Measurements from ENCODE around the gene JAML.

Gene JAML

GRCh38 chr11:118166641-118167040, 58.2 kb downstream of the JAML start:
- TF ChIP-seq GATA2 (IDR thresholded peaks at IDR 0.05; ENCODE audit: low read depth, low read length) = no peak
- TF ChIP-seq GATA3 (IDR thresholded peaks at IDR 0.05; ENCODE audit: low read depth, low read length) = no peak

GRCh38 chr11:118164885-118165284, 59.9 kb downstream of the JAML start:
- TF ChIP-seq GATA2 (IDR thresholded peaks at IDR 0.05; ENCODE audit: low read depth, low read length) (no peak), GATA3 (IDR thresholded peaks at IDR 0.05; ENCODE audit: low read depth, low read length) (no peak)

- TF ChIP-seq GATA3 (IDR thresholded peaks at IDR 0.05; ENCODE audit: low read depth, low read length) (no peak), GATA2 (IDR thresholded peaks at IDR 0.05; ENCODE audit: low read depth, low read length) (no peak)
Observed at GRCh38 chr11:118163494-118163893, 61.3 kb downstream of the JAML start.

- TF ChIP-seq GATA3 (IDR thresholded peaks at IDR 0.05; ENCODE audit: low read depth, low read length) (no peak), GATA2 (IDR thresholded peaks at IDR 0.05; ENCODE audit: low read depth, low read length) (no peak)
Observed at GRCh38 chr11:118162846-118163245, 62.0 kb downstream of the JAML start.

- no peak for TF ChIP-seq GATA3 (IDR thresholded peaks at IDR 0.05; ENCODE audit: low read depth, low read length)
- no peak for TF ChIP-seq GATA2 (IDR thresholded peaks at IDR 0.05; ENCODE audit: low read depth, low read length)
Observed at GRCh38 chr11:118161786-118162185, 63.0 kb downstream of the JAML start.

- TF ChIP-seq GATA2 (IDR thresholded peaks at IDR 0.05; ENCODE audit: low read depth, low read length) (no peak), GATA3 (IDR thresholded peaks at IDR 0.05; ENCODE audit: low read depth, low read length) (no peak)
Observed at GRCh38 chr11:118157186-118157895, 67.5 kb downstream of the JAML start.

GRCh38 chr11:118156531-118157185, 68.2 kb downstream of the JAML start:
- TF ChIP-seq GATA3 (IDR thresholded peaks at IDR 0.05; ENCODE audit: low read depth, low read length) (no peak), GATA2 (IDR thresholded peaks at IDR 0.05; ENCODE audit: low read depth, low read length) (no peak)

- TF ChIP-seq GATA3 (IDR thresholded peaks at IDR 0.05; ENCODE audit: low read depth, low read length) (no peak), GATA2 (IDR thresholded peaks at IDR 0.05; ENCODE audit: low read depth, low read length) (no peak)
Observed at GRCh38 chr11:118155776-118156530, 68.9 kb downstream of the JAML start.

GRCh38 chr11:118154641-118155040, 70.2 kb downstream of the JAML start:
- no peak for TF ChIP-seq GATA3 (IDR thresholded peaks at IDR 0.05; ENCODE audit: low read depth, low read length)
- TF ChIP-seq GATA2 (IDR thresholded peaks at IDR 0.05; ENCODE audit: low read depth, low read length) = no peak

- no peak for TF ChIP-seq GATA2 (IDR thresholded peaks at IDR 0.05; ENCODE audit: low read depth, low read length)
Observed at GRCh38 chr11:118153976-118154375, 70.8 kb downstream of the JAML start.

GRCh38 chr11:118153516-118153915, 71.3 kb downstream of the JAML start:
- TF ChIP-seq GATA2 (IDR thresholded peaks at IDR 0.05; ENCODE audit: low read depth, low read length) = no peak
- TF ChIP-seq GATA3 (IDR thresholded peaks at IDR 0.05; ENCODE audit: low read depth, low read length) = no peak

GRCh38 chr11:118152552-118153471, 72.0 kb downstream of the JAML start, which contains the start of gene SCN4B:
TSS of gene SCN4B (minus strand) at chr11:118152823. CDS start at chr11:118152673, 150 bp downstream.
- TF ChIP-seq GATA2 (IDR thresholded peaks at IDR 0.05; ENCODE audit: low read depth, low read length) (no peak), GATA3 (IDR thresholded peaks at IDR 0.05; ENCODE audit: low read depth, low read length) (no peak)

- no peak for TF ChIP-seq GATA2 (IDR thresholded peaks at IDR 0.05; ENCODE audit: low read depth, low read length)
- no peak for TF ChIP-seq GATA3 (IDR thresholded peaks at IDR 0.05; ENCODE audit: low read depth, low read length)
Observed at GRCh38 chr11:118152020-118152551, 72.7 kb downstream of the JAML start.

Data from SH-SY5Y (cell line).